K562 (cell line): ENCODE measurements around the gene TPX2. TPM values are rescaled to one million over a fixed set of nuclear protein-coding genes. Genes with fewer than 3 reads are reported as not detected.

Experiments used
- CCAR2 ChIP-seq: fragments of 200-400 bp; formaldehyde crosslinking; IDR thresholded peaks from 2 replicates; pipeline ENCODE4 v1.6.1; 2017; ENCODE audit warnings: mild to moderate bottlenecking, low read depth, low read length
- CREM ChIP-seq: IDR thresholded peaks from 2 replicates; pipeline ENCODE4 v1.6.1; 2014; ENCODE audit warnings: antibody characterized with exemption, low read depth
- EP400 ChIP-seq: fragments of 450-650 bp; IDR thresholded peaks from 2 replicates; pipeline ENCODE4 v1.6.1; 2017; ENCODE audit warnings: antibody characterized with exemption, mild to moderate bottlenecking, moderate library complexity
- IRF2 ChIP-seq: sonication (generic); formaldehyde crosslinking; IDR thresholded peaks from 2 replicates; pipeline ENCODE4 v1.8.1; 2022; ENCODE audit warnings: mild to moderate bottlenecking, missing genetic modification reagents
- JUNB ChIP-seq: fragments of 450-650 bp; formaldehyde crosslinking; conservative IDR thresholded peaks from 2 replicates; pipeline ENCODE4 v1.4.0; 2020; ENCODE audit warnings: mild to moderate bottlenecking
- MAZ ChIP-seq, 2 experiments: fragments of 450-650 bp in 1 of 2; sonication (generic) in 1 of 2; formaldehyde crosslinking; IDR thresholded peaks in 1 of 2; conservative IDR thresholded peaks in 1 of 2; 2 replicates each; pipeline versions ENCODE4 v1.4.0 to v1.5.0; 2020; ENCODE audit warnings: mild to moderate bottlenecking in 1 of 2, missing genetic modification reagents in 1 of 2
- MTA3 ChIP-seq: fragments of 450-650 bp; formaldehyde crosslinking; IDR thresholded peaks from 2 replicates; pipeline ENCODE4 v1.6.1; 2017; ENCODE audit warnings: mild to moderate bottlenecking, borderline replicate concordance
- MYC ChIP-seq, 2 experiments: fragments of 250-450 bp in 1 of 2; sonication (Bioruptor Pico) in 1 of 2; IDR thresholded peaks; 2 replicates each; pipeline versions ENCODE4 v1.5.1 to v1.6.1; 2012 to 2021; ENCODE audit warnings: low read depth in 2 of 2, borderline replicate concordance in 1 of 2, improper control_type of control experiment in 1 of 2, low read length in 1 of 2, mild to moderate bottlenecking in 1 of 2, moderate library complexity in 1 of 2
- NFRKB ChIP-seq: fragments of 450-650 bp; IDR thresholded peaks from 2 replicates; pipeline ENCODE4 v1.6.1; 2016; ENCODE audit warnings: low read depth
- POLR2H ChIP-seq: IDR thresholded peaks from 2 replicates; pipeline ENCODE4 v1.6.1; 2016; ENCODE audit warnings: missing genetic modification characterization, low read depth, mild to moderate bottlenecking, control low read depth, missing compliant biosample characterization, moderate library complexity
- RBM15 ChIP-seq: fragments of 200-400 bp; formaldehyde crosslinking; IDR thresholded peaks from 2 replicates; pipeline ENCODE4 v1.6.1; 2018; ENCODE audit warnings: mild to moderate bottlenecking, low read length, moderate library complexity; ENCODE audit not compliant: insufficient read depth
- SMARCB1 ChIP-seq: IDR thresholded peaks from 2 replicates; pipeline ENCODE4 v1.6.1; 2011; ENCODE audit warnings: improper control_type of control experiment, low read depth; ENCODE audit not compliant: insufficient read length
- SUPT5H ChIP-seq: fragments of 450-650 bp; IDR thresholded peaks from 2 replicates; pipeline ENCODE4 v1.6.1; 2016
- TBL1XR1 ChIP-seq, 2 experiments: IDR thresholded peaks; 2 replicates each; pipeline ENCODE4 v1.6.1; 2012; ENCODE audit warnings: improper control_type of control experiment in 2 of 2, low read length in 2 of 2, mild to moderate bottlenecking in 1 of 2
- ZNF277 ChIP-seq: fragments of 250-450 bp; sonication (Bioruptor Pico); IDR thresholded peaks from 2 replicates; pipeline ENCODE4 v1.8.0; 2022; ENCODE audit warnings: inconsistent platforms, mild to moderate bottlenecking, moderate library complexity, borderline replicate concordance
- ZNF717 ChIP-seq: fragments of 250-450 bp; sonication (Bioruptor Pico); IDR thresholded peaks from 2 replicates; pipeline ENCODE4 v1.5.0; 2021
- polyA plus RNA-seq, 8 experiments: library from polyadenylated mRNA; depleted of rRNA in 4 of 8; stranded (reverse) in 5 of 8; unstranded in 3 of 8; fragments of >200 nt; fragmentation: Nextera tagmentation in 2 of 8; fragmentation: Illumina TruSeq in 1 of 8; extraction: Ambion mirVana in 2 of 8; extraction: Trizol in 1 of 8; gene quantifications; 2 replicates each; pipeline versions ENCODE4 v1.2.1 to v1.2.3, GENCODE V29; 2011 to 2014; ENCODE audit warnings: inconsistent platforms in 1 of 8, missing spikeins in 1 of 8
- total RNA-seq, 7 experiments: library from RNA; depleted of rRNA in 6 of 7; stranded (reverse); fragments of >200 nt in 6 of 7; fragmentation: Illumina TruSeq in 2 of 7; extraction: Trizol in 2 of 7; gene quantifications; 2 replicates each; pipeline versions ENCODE4 v1.2.1 to v1.2.3, GENCODE V29; 2011 to 2021; ENCODE audit warnings: low replicate concordance in 1 of 7
- TF ChIP-seq, protein P1 (sequence below), 2 experiments: fragments of 450-650 bp; IDR thresholded peaks; 2 replicates each; pipeline ENCODE4 v1.6.1; 2018; ENCODE audit warnings: mild to moderate bottlenecking in 2 of 2, low read depth in 1 of 2; ENCODE audit not compliant: partially characterized antibody in 2 of 2
- TF ChIP-seq, protein P2 (sequence below): IDR thresholded peaks from 3 replicates; pipeline ENCODE4 v1.6.1; 2011; ENCODE audit warnings: borderline replicate concordance, mild to moderate bottlenecking; ENCODE audit not compliant: insufficient read length, insufficient read depth
- TF ChIP-seq, protein P3 (sequence below): sonication (generic); formaldehyde crosslinking; IDR thresholded peaks from 2 replicates; pipeline ENCODE4 v1.8.1; 2023; ENCODE audit warnings: mild to moderate bottlenecking, missing genetic modification reagents

TPX2 gene
- total and polyA plus RNA-seq, 9 of the 15 experiments (the other 6 are each of a cell fraction or from before 2014, with no cell fraction given) = 48.0 to 241 (median 133) TPM

DNA sequence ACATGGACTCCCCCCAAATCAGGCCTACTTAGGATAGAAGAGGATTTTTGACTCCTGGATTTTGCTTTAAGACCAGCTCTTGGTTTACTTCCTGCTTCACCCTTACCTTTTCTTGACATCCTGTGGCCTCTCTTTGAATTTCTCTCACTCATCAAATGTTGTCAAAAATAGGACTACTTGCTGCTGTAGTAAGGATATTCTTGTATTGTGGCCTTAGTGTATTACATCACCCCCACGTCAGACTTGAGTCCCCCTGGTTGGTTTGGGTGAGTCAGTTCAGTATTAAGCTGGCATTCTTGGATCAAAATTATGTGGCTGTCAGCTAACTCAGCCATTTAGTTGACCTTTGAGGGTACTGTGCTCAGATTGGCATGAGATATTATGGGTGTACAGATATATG lies 1.1 kb downstream of the TPX2 start (continued):
- TF ChIP-seq NFRKB (no peak), MYC (IDR thresholded peaks at IDR 0.05; ENCODE audit: low read depth, low read length) (no peak), MYC (CRISPR knock-in tag; IDR thresholded peaks at IDR 0.05; ENCODE audit: borderline replicate concordance, low read depth) (no peak), POLR2H (tag) (0 out of 2 replicates have a peak, but pooled peaks have one; percentile 9), MTA3 (peak; percentile 53; the same call in 1 of the 2 replicates), RBM15 (no peak), SMARCB1 (no peak), EP400 (no peak; the same call in 1 of the 2 replicates), ZNF717 (CRISPR knock-in tag) (no peak), SUPT5H (no peak), IRF2 (CRISPR knock-in tag) (no peak), JUNB (CRISPR knock-in tag) (no peak), TBL1XR1 (IDR thresholded peaks at IDR 0.05; ENCODE audit: low read length in 2 of 2) (no peak), CREM (peak; percentile 81), ZNF277 (CRISPR knock-in tag) (no peak), MAZ (CRISPR knock-in tag; conservative IDR thresholded peaks at IDR 0.05 in 1 of 2, IDR thresholded peaks at IDR 0.05 in 1 of 2) (no peak), CCAR2 (no peak)
- TF ChIP-seq, protein P1, sequence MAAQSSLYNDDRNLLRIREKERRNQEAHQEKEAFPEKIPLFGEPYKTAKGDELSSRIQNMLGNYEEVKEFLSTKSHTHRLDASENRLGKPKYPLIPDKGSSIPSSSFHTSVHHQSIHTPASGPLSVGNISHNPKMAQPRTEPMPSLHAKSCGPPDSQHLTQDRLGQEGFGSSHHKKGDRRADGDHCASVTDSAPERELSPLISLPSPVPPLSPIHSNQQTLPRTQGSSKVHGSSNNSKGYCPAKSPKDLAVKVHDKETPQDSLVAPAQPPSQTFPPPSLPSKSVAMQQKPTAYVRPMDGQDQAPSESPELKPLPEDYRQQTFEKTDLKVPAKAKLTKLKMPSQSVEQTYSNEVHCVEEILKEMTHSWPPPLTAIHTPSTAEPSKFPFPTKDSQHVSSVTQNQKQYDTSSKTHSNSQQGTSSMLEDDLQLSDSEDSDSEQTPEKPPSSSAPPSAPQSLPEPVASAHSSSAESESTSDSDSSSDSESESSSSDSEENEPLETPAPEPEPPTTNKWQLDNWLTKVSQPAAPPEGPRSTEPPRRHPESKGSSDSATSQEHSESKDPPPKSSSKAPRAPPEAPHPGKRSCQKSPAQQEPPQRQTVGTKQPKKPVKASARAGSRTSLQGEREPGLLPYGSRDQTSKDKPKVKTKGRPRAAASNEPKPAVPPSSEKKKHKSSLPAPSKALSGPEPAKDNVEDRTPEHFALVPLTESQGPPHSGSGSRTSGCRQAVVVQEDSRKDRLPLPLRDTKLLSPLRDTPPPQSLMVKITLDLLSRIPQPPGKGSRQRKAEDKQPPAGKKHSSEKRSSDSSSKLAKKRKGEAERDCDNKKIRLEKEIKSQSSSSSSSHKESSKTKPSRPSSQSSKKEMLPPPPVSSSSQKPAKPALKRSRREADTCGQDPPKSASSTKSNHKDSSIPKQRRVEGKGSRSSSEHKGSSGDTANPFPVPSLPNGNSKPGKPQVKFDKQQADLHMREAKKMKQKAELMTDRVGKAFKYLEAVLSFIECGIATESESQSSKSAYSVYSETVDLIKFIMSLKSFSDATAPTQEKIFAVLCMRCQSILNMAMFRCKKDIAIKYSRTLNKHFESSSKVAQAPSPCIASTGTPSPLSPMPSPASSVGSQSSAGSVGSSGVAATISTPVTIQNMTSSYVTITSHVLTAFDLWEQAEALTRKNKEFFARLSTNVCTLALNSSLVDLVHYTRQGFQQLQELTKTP (IDR thresholded peaks at IDR 0.05; ENCODE audit: low read depth in 1 of 2, partially characterized antibody in 2 of 2) = no peak
- TF ChIP-seq, protein P2, sequence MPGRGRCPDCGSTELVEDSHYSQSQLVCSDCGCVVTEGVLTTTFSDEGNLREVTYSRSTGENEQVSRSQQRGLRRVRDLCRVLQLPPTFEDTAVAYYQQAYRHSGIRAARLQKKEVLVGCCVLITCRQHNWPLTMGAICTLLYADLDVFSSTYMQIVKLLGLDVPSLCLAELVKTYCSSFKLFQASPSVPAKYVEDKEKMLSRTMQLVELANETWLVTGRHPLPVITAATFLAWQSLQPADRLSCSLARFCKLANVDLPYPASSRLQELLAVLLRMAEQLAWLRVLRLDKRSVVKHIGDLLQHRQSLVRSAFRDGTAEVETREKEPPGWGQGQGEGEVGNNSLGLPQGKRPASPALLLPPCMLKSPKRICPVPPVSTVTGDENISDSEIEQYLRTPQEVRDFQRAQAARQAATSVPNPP = no peak
- TF ChIP-seq, protein P3, sequence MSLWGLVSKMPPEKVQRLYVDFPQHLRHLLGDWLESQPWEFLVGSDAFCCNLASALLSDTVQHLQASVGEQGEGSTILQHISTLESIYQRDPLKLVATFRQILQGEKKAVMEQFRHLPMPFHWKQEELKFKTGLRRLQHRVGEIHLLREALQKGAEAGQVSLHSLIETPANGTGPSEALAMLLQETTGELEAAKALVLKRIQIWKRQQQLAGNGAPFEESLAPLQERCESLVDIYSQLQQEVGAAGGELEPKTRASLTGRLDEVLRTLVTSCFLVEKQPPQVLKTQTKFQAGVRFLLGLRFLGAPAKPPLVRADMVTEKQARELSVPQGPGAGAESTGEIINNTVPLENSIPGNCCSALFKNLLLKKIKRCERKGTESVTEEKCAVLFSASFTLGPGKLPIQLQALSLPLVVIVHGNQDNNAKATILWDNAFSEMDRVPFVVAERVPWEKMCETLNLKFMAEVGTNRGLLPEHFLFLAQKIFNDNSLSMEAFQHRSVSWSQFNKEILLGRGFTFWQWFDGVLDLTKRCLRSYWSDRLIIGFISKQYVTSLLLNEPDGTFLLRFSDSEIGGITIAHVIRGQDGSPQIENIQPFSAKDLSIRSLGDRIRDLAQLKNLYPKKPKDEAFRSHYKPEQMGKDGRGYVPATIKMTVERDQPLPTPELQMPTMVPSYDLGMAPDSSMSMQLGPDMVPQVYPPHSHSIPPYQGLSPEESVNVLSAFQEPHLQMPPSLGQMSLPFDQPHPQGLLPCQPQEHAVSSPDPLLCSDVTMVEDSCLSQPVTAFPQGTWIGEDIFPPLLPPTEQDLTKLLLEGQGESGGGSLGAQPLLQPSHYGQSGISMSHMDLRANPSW (CRISPR knock-in tag) = no peak
